ENCODE results near the gene PREX1.
A peak's percentile ranks its signal among the peaks of the same experiment; 100 is the strongest.

The PREX1 gene

GRCh38 chr20:48819821-48820648 lies 7.8 kb downstream of the PREX1 start:
- H3K4me3 ChIP-seq (ENCODE audit: low read length in 2 of 2): no peak overlapping the region
- H3K9ac ChIP-seq (ENCODE audit: low read depth in 1 of 2, low read length in 2 of 2): no peak overlapping the region
- no peaks in the 10 kb centered on the region for H3K9me3 ChIP-seq (ENCODE audit: control insufficient read depth in 2 of 2, low read length in 2 of 2)
- peak overlapping the region in 1 of 2 donors; percentile 16 for H3K27ac ChIP-seq (ENCODE audit: low read depth in 2 of 2, low read length in 2 of 2)
- peaks cover 0 to 2% of the 10 kb centered on the region in 2 donors for H3K27me3 ChIP-seq (ENCODE audit: control insufficient read depth in 2 of 2, insufficient read depth in 2 of 2, low read length in 2 of 2)
- no peaks in the 10 kb centered on the region for H3K36me3 ChIP-seq (ENCODE audit: control insufficient read depth in 2 of 2, insufficient read depth in 2 of 2, low read length in 2 of 2)
- H3K4me1 ChIP-seq (ENCODE audit: control insufficient read depth in 2 of 2, insufficient read depth in 2 of 2, low read length in 2 of 2): peaks cover 8 to 43% of the 10 kb centered on the region in 2 donors

- Histone ChIP-seq H3K27ac (ENCODE audit: low read depth in 2 of 2, low read length in 2 of 2) (peak overlapping the region in 1 of 2 donors; percentile 52), H3K36me3 (ENCODE audit: control insufficient read depth in 2 of 2, insufficient read depth in 2 of 2, low read length in 2 of 2) (no peaks in the 10 kb centered on the region)
Measured at GRCh38 chr20:48819089-48819488, 8.7 kb downstream of the PREX1 start.

GRCh38 chr20:48818481-48818987 lies 9.3 kb downstream of the PREX1 start:
- Histone ChIP-seq H3K9me3 (ENCODE audit: control insufficient read depth in 2 of 2, low read length in 2 of 2) (no peaks in the 10 kb centered on the region), H3K27me3 (ENCODE audit: control insufficient read depth in 2 of 2, insufficient read depth in 2 of 2, low read length in 2 of 2) (no peaks in the 10 kb centered on the region), H3K4me3 (ENCODE audit: low read length in 2 of 2) (peak overlapping the region in 1 of 2 donors; percentile 44), H3K27ac (ENCODE audit: low read depth in 2 of 2, low read length in 2 of 2) (peak overlapping the region in 1 of 2 donors; percentile 52), H3K9ac (ENCODE audit: low read depth in 1 of 2, low read length in 2 of 2) (no peak overlapping the region), H3K36me3 (ENCODE audit: control insufficient read depth in 2 of 2, insufficient read depth in 2 of 2, low read length in 2 of 2) (no peaks in the 10 kb centered on the region), H3K4me1 (ENCODE audit: control insufficient read depth in 2 of 2, insufficient read depth in 2 of 2, low read length in 2 of 2) (peaks cover 3 to 39% of the 10 kb centered on the region in 2 donors)

More at GRCh38 chr20:48819089-48819488, 8.7 kb downstream of the PREX1 start:
- Histone ChIP-seq H3K9ac (ENCODE audit: low read depth in 1 of 2, low read length in 2 of 2) (no peak overlapping the region), H3K4me3 (ENCODE audit: low read length in 2 of 2) (peak overlapping the region in 1 of 2 donors; percentile 44), H3K9me3 (ENCODE audit: control insufficient read depth in 2 of 2, low read length in 2 of 2) (no peaks in the 10 kb centered on the region), H3K4me1 (ENCODE audit: control insufficient read depth in 2 of 2, insufficient read depth in 2 of 2, low read length in 2 of 2) (peaks cover 3 to 39% of the 10 kb centered on the region in 2 donors), H3K27me3 (ENCODE audit: control insufficient read depth in 2 of 2, insufficient read depth in 2 of 2, low read length in 2 of 2) (no peaks in the 10 kb centered on the region)

- Histone ChIP-seq H3K36me3 (ENCODE audit: control insufficient read depth in 2 of 2, insufficient read depth in 2 of 2, low read length in 2 of 2) (no peaks in the 10 kb centered on the region), H3K27ac (ENCODE audit: low read depth in 2 of 2, low read length in 2 of 2) (no peak overlapping the region)
Measured at GRCh38 chr20:48818031-48818370, 9.8 kb downstream of the PREX1 start.

GRCh38 chr20:48817367-48818030 lies 10.3 kb downstream of the PREX1 start:
- Histone ChIP-seq H3K36me3 (ENCODE audit: control insufficient read depth in 2 of 2, insufficient read depth in 2 of 2, low read length in 2 of 2) (no peaks in the 10 kb centered on the region), H3K27ac (ENCODE audit: low read depth in 2 of 2, low read length in 2 of 2) (no peak overlapping the region), H3K9ac (ENCODE audit: low read depth in 1 of 2, low read length in 2 of 2) (no peak overlapping the region), H3K9me3 (ENCODE audit: control insufficient read depth in 2 of 2, low read length in 2 of 2) (no peaks in the 10 kb centered on the region), H3K27me3 (ENCODE audit: control insufficient read depth in 2 of 2, insufficient read depth in 2 of 2, low read length in 2 of 2) (no peaks in the 10 kb centered on the region), H3K4me3 (ENCODE audit: low read length in 2 of 2) (no peak overlapping the region), H3K4me1 (ENCODE audit: control insufficient read depth in 2 of 2, insufficient read depth in 2 of 2, low read length in 2 of 2) (peaks cover 3 to 36% of the 10 kb centered on the region in 2 donors)

More at GRCh38 chr20:48818031-48818370, 9.8 kb downstream of the PREX1 start:
- H3K4me1 ChIP-seq (ENCODE audit: control insufficient read depth in 2 of 2, insufficient read depth in 2 of 2, low read length in 2 of 2): peaks cover 3 to 36% of the 10 kb centered on the region in 2 donors
- peak overlapping the region in 1 of 2 donors; percentile 44 for H3K4me3 ChIP-seq (ENCODE audit: low read length in 2 of 2)
- H3K9ac ChIP-seq (ENCODE audit: low read depth in 1 of 2, low read length in 2 of 2): no peak overlapping the region
- no peaks in the 10 kb centered on the region for H3K9me3 ChIP-seq (ENCODE audit: control insufficient read depth in 2 of 2, low read length in 2 of 2)
- no peaks in the 10 kb centered on the region for H3K27me3 ChIP-seq (ENCODE audit: control insufficient read depth in 2 of 2, insufficient read depth in 2 of 2, low read length in 2 of 2)

DNA sequence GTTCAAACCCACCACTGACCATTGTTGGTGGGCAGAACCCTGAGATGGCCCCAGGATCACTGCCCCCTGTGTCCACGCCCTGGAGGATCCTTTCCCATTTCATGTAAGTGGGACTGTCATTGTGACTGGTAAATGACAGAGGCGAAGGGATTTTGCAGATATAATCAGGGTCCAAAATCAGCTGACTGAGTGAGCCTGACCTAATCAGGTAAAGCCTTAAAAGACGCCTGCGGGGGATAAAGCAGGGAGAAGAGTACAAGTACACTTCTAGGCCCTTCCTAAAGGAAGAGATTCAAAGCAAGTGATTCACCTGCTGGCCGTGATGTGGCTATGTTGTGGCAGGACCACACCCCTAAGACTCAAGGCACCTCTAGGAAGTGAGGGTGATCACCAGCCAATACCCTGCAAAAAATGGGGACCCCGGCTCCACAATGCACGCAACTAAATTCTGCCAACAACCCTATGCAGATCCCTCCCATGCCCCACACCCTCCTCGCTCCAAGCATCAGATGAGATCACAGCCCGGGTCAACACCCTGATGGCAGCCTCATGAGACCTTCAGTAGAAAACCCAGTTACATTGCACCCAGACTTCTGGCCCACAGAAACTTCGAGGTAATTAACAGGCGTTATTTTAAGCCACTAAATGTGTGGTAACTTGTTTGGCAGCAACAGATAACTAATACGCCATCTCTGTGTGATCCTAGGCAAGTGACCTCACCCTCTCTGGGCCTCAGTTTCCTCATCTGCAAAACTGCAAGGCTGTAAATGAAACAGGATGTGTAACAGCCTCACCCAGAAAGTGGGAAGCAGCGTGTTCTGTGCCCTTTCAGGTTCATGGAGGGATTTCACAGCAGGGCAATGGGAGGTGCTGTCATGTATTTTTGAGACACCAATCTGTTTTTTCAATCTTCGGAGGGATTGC lies 11.3 kb downstream of the PREX1 start:
- Histone ChIP-seq H3K4me3 (ENCODE audit: low read length in 2 of 2) (no peak overlapping the region), H3K36me3 (ENCODE audit: control insufficient read depth in 2 of 2, insufficient read depth in 2 of 2, low read length in 2 of 2) (no peaks in the 10 kb centered on the region), H3K9me3 (ENCODE audit: control insufficient read depth in 2 of 2, low read length in 2 of 2) (no peaks in the 10 kb centered on the region), H3K27ac (ENCODE audit: low read depth in 2 of 2, low read length in 2 of 2) (no peak overlapping the region), H3K27me3 (ENCODE audit: control insufficient read depth in 2 of 2, insufficient read depth in 2 of 2, low read length in 2 of 2) (no peaks in the 10 kb centered on the region), H3K4me1 (ENCODE audit: control insufficient read depth in 2 of 2, insufficient read depth in 2 of 2, low read length in 2 of 2) (peaks cover 3 to 30% of the 10 kb centered on the region in 2 donors), H3K9ac (ENCODE audit: low read depth in 1 of 2, low read length in 2 of 2) (no peak overlapping the region)

- Histone ChIP-seq H3K36me3 (ENCODE audit: control insufficient read depth in 2 of 2, insufficient read depth in 2 of 2, low read length in 2 of 2) (no peaks in the 10 kb centered on the region), H3K9ac (ENCODE audit: low read depth in 1 of 2, low read length in 2 of 2) (no peak overlapping the region), H3K9me3 (ENCODE audit: control insufficient read depth in 2 of 2, low read length in 2 of 2) (no peaks in the 10 kb centered on the region), H3K4me3 (ENCODE audit: low read length in 2 of 2) (no peak overlapping the region), H3K4me1 (ENCODE audit: control insufficient read depth in 2 of 2, insufficient read depth in 2 of 2, low read length in 2 of 2) (peaks cover 0 to 24% of the 10 kb centered on the region in 2 donors), H3K27me3 (ENCODE audit: control insufficient read depth in 2 of 2, insufficient read depth in 2 of 2, low read length in 2 of 2) (no peaks in the 10 kb centered on the region), H3K27ac (ENCODE audit: low read depth in 2 of 2, low read length in 2 of 2) (no peak overlapping the region)
Measured at GRCh38 chr20:48815537-48815936, 12.3 kb downstream of the PREX1 start.

DNA sequence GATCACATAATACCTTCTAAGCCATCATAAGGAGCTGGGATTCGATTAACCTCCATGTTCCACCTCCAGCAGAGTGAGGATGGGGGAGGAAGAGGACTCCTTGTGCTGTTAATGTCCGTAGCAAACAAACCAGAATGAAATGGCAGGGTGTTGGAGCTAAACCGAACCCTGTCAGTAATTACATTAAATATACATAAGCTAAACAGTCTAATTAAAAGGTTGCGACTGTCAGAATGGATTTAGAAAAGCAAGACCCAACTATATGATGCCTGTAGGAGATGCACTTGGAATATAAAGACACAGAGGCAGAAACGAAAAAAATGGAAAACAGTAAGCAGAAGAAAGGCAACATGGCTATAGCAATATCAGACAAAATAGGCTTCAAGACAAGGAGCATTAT lies 13.2 kb downstream of the PREX1 start:
- Histone ChIP-seq H3K27me3 (ENCODE audit: control insufficient read depth in 2 of 2, insufficient read depth in 2 of 2, low read length in 2 of 2) (no peaks in the 10 kb centered on the region), H3K27ac (ENCODE audit: low read depth in 2 of 2, low read length in 2 of 2) (no peak overlapping the region), H3K4me1 (ENCODE audit: control insufficient read depth in 2 of 2, insufficient read depth in 2 of 2, low read length in 2 of 2) (peaks cover 0 to 15% of the 10 kb centered on the region in 2 donors), H3K9ac (ENCODE audit: low read depth in 1 of 2, low read length in 2 of 2) (no peak overlapping the region), H3K9me3 (ENCODE audit: control insufficient read depth in 2 of 2, low read length in 2 of 2) (no peaks in the 10 kb centered on the region), H3K36me3 (ENCODE audit: control insufficient read depth in 2 of 2, insufficient read depth in 2 of 2, low read length in 2 of 2) (no peaks in the 10 kb centered on the region), H3K4me3 (ENCODE audit: low read length in 2 of 2) (no peak overlapping the region)

GRCh38 chr20:48813930-48814546 lies 13.8 kb downstream of the PREX1 start:
- Histone ChIP-seq H3K4me1 (ENCODE audit: control insufficient read depth in 2 of 2, insufficient read depth in 2 of 2, low read length in 2 of 2) (peaks cover 0 to 12% of the 10 kb centered on the region in 2 donors), H3K9me3 (ENCODE audit: control insufficient read depth in 2 of 2, low read length in 2 of 2) (no peaks in the 10 kb centered on the region), H3K36me3 (ENCODE audit: control insufficient read depth in 2 of 2, insufficient read depth in 2 of 2, low read length in 2 of 2) (no peaks in the 10 kb centered on the region), H3K4me3 (ENCODE audit: low read length in 2 of 2) (no peak overlapping the region), H3K27me3 (ENCODE audit: control insufficient read depth in 2 of 2, insufficient read depth in 2 of 2, low read length in 2 of 2) (no peaks in the 10 kb centered on the region), H3K9ac (ENCODE audit: low read depth in 1 of 2, low read length in 2 of 2) (no peak overlapping the region), H3K27ac (ENCODE audit: low read depth in 2 of 2, low read length in 2 of 2) (no peak overlapping the region)

Data from mucosa of rectum (tissue), 2 donors.